HG03045 (cell line): ENCODE results near the gene BTBD9.
"Not testable (repeated sequence)": the region's sequence is repeated elsewhere in the genome, so short reads cannot be mapped to it uniquely, and the experiment has no call there.

Source experiments
- ATAC-seq: cut with Tn5 transposase; IDR thresholded peaks from one replicate; pipeline ENCODE4 v1.9.1; 2021; ENCODE audit warnings: mild to moderate bottlenecking, moderate library complexity; ENCODE audit not compliant: unreplicated experiment

BTBD9 gene

GRCh38 chr6:38443352-38444144 is 196.2 kb downstream of the BTBD9 start:
- ATAC-seq, result no peak

DNA sequence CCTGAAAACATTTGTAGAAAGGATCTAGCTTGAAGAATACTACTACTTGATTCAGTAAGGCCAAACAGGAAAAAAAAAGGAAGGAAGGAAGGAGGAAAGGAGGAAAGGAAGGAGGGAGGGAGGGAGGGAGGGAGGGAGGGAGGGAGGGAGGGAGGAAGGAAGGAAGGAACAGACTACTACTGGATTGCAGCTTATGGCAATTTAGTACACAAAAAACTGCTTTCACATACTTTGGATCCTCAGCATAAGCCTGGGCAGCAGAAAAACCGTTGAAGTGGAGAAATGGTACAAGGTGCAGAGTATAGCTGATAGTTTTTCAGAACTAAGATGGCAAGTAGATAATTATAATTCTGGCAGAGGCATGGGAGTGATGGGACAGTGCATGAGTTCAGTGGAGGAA is 201.6 kb downstream of the BTBD9 start:
- no peak for ATAC-seq

DNA sequence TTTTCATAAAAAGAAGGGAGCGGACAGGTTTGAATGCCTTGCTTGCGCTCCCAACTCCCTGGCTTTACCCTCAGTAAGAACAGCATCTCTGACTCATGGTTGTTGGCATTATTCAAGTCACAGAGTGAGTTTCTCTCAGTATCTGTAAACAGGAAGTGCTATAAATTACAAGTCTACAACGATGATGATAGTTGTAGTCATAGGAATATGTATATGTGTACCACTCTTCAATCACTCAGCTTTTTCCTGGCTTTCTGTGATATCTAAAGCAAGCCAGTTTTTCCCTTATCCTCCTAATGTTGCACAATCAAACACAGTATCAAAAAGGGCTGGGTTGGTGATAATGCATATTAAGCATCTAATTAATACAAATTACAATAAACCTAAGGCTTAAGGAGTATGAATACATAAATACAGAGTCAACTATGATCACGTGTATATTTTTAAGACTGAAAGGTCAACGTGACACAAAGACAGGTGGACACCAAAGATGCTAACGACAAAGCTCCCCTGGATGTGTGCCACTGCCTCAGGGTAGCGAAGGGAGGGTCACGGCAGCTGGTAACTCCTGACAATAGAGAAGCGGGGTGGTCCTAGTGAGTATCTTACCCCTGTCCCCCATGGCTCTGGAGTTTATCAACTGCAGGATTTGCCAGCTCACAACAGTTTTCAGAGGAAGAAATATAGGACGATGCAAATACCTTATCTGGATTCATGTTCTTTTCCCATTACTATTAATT is 202.8 kb downstream of the BTBD9 start:
- ATAC-seq, result no peak

GRCh38 chr6:38435330-38435729 is 204.4 kb downstream of the BTBD9 start:
- ATAC-seq, result no peak

DNA sequence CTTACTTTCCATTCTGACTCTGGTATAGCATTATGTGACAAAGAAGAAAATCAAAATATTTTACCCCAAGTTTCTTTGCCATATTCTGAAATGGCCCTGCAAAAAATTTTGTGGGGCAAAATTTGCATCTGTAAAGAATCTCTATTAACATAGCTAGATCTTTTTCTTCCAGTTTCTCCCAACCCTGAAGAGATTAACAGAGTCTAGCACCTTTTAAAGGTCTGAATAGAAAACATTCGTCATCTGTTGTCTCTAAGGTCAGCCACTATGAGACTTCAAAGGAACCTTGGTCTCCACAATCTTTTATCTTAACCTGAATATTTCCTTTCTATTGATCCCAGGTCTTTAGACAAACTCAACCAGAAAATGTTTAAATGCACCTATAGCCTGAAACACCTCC is 205.7 kb downstream of the BTBD9 start:
- ATAC-seq, result no peak

DNA sequence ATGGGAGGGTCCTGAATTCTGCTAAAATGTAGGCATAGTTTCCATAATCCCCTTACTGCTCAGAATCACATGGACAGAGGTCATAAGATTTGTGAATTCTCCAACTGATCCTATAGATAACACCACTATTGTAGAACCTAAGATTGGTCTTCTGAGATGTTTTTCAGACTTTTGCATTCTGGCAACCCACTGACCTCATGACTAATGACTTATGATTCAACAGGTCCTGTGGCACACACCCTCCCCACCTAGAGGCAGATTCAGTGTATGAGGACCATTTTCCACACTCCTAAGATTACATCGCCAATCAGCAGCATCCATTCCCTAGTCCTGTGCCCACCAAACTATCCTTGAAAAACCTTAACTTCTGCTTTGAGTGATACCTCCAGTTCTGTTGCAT is 207.2 kb downstream of the BTBD9 start:
- ATAC-seq, result no peak

DNA sequence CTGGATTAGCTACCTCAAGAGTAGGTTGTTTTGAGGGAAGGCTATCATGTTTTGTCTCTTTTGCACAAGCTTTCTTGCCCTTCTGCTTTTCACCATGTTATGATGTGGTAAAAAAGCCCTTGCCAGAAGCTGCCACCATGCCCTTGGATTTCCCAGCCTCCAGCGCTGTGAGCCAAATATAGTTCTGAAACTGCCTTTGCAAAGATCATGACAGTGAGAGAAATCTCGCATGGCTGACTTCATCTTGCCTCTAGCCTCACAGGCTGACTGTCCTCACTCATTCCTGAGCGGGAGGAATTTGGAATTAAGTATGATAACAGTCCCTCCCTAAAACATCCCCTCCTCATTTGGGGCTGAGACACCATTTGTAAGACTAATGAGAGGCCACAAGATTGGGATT is 207.7 kb downstream of the BTBD9 start:
- ATAC-seq, result no peak

DNA sequence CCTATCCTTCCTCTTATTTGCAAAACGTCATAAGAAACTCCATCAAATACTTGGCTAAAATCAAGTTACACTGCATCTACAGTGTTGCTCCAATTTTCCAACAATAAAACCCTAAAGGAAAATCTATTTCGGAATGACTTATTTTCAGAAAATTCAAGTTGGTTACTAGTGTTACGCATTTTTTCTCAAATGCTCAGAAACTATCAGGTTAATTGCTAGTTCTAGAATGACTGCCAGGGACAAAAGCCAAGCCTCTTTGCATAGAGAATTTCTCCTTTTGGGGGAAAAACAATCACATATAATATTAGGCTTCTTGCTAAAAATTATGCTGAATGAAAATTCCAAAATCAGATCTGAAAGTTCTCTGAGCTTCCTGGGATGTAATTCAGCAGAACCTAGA is 210.2 kb downstream of the BTBD9 start:
- no peak for ATAC-seq

DNA sequence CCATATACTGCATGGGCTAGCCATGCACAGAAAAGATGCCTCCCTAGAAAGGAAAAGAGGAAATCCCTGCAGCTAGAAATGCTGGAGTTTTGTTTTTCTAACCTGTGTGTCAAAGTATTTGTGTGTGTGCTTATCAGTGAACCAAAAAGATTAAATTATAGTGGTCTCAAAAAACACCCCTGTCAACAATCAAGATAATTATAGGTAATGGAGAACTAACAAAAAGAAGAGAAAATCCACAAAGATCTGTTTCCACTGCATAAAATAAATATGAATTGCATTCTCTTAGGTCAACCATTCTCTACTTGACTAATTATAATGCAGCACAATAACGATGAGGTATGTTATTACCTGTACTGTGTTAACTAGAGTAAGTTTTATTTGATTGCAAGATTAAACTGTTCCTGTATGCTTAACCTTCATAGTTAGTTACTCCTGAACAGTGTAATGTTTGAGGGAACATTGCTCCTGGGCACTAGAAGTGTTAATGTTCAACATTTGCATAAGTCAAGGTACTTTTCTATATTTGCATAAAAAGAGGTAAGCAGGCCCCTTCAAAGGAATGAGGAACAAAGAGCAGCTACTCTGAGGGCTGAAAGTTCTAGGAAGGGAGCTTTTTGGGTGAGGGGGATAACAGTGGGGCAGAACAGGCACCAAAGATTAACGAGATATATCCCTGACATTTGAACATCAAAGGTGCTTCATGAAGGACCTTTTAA is 212.1 kb downstream of the BTBD9 start:
- ATAC-seq, result no peak

- ATAC-seq, result not testable (repeated sequence)
Observed at GRCh38 chr6:38425788-38426488, 213.8 kb downstream of the BTBD9 start.

DNA sequence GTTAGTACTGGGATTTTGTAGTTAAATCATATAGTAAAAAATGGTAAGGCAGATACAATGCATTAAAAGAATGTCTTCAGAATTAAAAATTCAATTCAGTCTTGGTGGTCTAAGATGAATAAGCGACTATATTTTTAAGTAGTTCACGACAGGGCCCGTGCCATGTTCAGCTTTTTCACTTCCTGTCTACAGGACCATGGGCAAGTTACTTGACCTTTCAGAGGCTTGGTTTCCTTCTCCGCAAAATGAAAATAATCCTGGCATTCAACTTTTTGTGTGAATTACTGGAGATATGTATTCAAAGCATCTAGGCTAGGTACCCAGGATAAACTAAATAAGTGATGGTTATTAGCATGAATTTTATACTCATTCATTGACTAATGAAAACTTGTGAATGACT is 216.0 kb downstream of the BTBD9 start:
- ATAC-seq, result no peak

DNA sequence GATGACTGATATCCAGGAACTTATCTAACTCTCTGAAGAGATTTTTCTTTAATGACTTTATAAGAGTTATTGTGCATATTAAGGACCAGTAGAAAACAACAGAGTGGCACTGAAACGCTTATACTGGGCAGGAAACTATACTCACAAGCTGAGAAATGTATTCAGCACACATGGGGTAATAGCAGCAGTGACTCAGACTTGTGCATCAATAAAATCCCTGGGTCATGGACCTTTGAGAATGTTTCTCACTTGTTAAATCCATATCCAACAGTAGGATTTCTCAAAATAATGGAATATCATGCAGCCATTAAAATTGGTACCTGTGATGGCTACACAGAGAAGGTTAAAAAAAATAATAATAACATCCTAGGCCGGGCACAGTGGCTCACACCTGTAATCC is 219.5 kb downstream of the BTBD9 start:
- ATAC-seq, result no peak

DNA sequence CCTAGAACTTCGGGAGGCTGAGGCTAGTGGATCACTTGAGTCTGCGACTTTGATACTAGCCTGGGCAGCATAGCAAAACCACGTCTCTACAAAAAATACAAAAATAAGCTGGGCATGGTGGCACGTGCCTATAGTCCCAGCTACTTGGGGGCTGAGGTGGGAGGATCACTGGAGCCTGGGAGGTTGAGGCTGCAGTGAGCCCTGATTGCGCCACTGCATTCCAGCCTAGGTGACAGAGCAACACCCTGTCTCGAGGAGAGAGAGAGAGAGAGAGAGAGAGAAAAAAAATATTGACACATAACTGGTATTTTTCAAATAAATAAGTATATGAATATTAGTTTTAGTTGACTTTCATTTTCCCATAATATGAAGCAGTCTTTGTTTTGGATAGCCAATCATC is 222.2 kb downstream of the BTBD9 start:
- ATAC-seq, result no peak

DNA sequence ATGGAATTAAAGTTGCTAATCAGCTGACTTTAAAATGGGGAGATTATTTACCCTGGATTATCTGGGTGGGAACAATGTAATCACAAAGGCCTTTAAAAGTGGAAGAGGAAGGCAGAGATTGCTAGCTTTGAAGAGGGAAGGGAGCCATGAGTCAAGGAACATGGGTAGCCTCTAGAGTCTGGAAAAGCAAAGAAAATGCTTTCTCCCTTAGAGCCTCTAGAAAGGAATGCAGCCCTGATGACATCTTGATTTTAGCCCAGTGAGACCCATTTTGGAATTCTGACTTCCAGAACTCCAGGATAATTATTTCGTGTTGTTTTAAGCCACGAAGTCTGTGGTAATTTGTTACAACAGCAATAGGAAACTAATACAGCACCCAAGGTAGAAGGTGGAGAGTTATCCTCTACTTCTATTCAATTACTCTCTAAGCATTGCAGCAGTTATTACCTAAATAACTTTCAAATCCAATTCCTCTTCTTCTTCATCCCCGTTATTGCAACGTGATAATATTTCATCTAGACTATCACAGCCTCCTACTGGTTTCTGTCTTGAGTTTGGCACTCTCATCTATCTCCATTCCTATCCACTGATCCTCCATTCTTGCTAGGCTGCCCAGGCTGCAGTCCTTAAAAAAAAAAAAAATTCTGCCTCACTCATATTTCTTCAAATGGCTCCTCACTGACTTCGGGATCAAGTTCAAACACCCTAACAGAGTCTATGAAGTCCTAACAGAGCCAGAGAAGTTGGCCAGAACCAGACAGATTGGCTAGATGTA is 224.3 kb downstream of the BTBD9 start:
- ATAC-seq, result no peak

DNA sequence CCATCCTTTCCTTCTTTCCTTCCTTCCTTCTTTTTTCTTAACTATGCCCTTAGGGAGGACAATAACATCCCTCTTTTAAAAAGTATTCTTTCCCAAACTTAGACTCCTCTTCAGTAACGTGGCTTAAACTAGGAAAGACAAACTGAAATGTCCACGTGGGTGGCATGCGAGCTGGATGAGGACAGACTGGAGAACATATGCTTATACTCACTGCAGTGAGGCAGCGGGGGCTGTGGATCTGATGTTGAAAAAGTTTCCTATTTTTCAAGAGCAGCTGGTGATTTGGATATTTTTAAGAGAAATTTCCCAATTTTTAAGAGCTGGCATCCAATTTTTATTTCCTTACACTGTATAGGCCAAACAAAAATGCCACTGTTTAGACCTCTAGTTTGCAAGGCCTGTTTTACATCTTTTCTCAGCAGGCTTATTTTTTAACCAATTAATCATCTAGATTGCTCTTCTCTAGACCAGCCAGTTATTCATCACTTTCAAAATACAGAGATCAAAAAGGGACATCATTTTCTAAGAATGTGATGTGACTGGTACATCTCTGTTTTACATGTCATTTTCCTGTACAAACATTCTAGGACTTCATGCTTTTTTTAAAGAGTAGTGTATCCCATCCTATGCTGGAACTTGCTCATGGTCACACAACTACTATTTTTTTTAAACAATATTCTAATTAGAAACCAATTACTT is 226.5 kb downstream of the BTBD9 start:
- no peak for ATAC-seq

DNA sequence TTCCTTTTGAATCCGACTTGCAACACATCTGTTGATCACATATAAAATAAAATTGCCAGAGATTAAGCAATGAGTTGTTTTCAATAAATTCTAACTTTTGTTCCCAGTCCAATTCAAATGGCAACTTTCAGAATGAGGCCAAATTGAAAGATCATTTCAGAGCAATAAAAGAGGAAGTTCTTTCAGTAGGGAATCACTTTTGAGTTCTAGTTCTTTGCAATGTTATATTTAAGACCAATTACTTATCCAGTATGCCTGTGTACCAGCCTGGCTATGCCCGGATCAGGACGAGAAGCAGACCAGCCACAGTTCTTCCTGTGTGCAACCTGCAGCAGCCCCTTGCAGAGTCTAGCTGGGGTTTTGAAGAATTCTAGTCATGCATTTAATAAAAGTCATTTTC is 232.5 kb downstream of the BTBD9 start:
- ATAC-seq, result no peak

GRCh38 chr6:38406096-38406495 is 233.6 kb downstream of the BTBD9 start:
- ATAC-seq, result no peak

DNA sequence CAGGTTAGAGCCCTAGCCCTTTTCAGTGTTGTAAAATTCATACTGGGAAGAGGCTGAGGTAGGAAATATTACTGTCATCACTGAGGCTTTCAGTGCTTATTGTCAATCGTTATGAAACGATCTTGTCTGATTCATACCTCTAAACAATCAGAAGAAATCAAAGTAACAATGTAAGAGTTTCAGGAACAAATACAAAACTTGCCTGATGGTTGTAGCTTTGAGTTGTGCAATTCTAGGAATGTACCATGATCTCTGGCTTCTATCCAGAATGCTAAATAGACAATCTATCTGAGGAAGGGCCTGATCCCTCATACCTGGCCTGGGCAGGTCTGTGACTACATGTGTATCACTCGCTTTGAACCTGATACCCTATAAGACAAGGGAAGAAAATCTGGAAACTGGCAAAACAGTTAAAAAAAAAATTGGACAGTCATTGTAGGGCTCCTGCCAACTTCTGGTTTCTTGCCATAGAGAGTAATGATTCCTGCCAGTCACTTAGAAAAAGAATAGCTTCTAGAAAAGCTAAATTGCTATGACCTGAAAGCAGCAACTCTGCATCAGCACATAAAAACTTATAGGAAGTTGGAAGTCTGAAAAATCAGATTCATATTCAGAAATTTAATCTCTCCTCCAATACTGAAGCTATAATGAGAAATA is 234.7 kb downstream of the BTBD9 start:
- ATAC-seq, result no peak

GRCh38 chr6:38404355-38404754 is 235.4 kb downstream of the BTBD9 start:
- ATAC-seq, result no peak
